Measurements from ENCODE around the gene MEG3. TPM values are rescaled to one million over a fixed set of nuclear protein-coding genes. Genes with fewer than 3 reads are reported as not detected.
A peak's percentile ranks its signal among the peaks of the same experiment; 100 is the strongest.

MEG3 gene
- total and polyA plus RNA-seq, 5 experiments from 2014 or later = not detected

DNA sequence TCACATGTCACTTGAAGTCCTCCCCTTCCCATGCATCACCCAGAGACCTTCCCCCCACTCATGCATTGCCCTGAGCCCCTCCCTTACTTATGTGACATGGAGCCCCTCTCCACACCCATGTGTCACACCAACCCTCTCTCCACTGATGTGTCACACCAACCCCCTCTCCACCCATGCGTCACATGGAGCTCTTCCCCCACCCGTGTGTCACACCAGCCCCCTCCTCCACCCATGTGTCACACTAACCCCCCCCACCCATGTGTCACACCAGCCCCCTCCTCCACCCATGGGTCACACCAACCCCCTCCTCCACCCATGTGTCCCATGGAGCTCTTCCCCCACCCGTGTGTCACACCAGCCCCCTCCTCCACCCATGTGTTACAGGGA, 47.2 kb downstream of the MEG3 start:
- H3K9me3 Mint-ChIP-seq = peaks cover 0 to under 1% (median 0%) of the 10 kb centered on the region in 9 donors
- no peak overlapping the region for H3K27ac Mint-ChIP-seq
- no peak overlapping the region for H3K4me3 Mint-ChIP-seq
- peaks cover 2 to 18% (median 9%) of the 10 kb centered on the region in 5 donors for H3K27me3 Mint-ChIP-seq
- POLR2A ChIA-PET = no interaction called here
- ATAC-seq = no peak
- no peaks in the 10 kb centered on the region for H3K36me3 Mint-ChIP-seq
- DNase-seq = peak in 1 of 10 donors; percentile 10
- H3K4me1 Mint-ChIP-seq = peaks cover 0 to 7% (median 0%) of the 10 kb centered on the region in 4 donors

- DNase-seq (peak in 1 of 10 donors; percentile 45), ATAC-seq (no peak)
- no peak overlapping the region for H3K27ac Mint-ChIP-seq
- H3K36me3 Mint-ChIP-seq = no peaks in the 10 kb centered on the region
- no peak overlapping the region for H3K4me3 Mint-ChIP-seq
- peaks cover 0 to 7% (median 0%) of the 10 kb centered on the region in 4 donors for H3K4me1 Mint-ChIP-seq
- H3K9me3 Mint-ChIP-seq = peaks cover 0 to 1% (median 0%) of the 10 kb centered on the region in 9 donors
- peaks cover 2 to 28% (median 11%) of the 10 kb centered on the region in 5 donors for H3K27me3 Mint-ChIP-seq
- POLR2A ChIA-PET = no interaction called here
Observed at GRCh38 chr14:100874051-100874410, 48.1 kb downstream of the MEG3 start.

DNA sequence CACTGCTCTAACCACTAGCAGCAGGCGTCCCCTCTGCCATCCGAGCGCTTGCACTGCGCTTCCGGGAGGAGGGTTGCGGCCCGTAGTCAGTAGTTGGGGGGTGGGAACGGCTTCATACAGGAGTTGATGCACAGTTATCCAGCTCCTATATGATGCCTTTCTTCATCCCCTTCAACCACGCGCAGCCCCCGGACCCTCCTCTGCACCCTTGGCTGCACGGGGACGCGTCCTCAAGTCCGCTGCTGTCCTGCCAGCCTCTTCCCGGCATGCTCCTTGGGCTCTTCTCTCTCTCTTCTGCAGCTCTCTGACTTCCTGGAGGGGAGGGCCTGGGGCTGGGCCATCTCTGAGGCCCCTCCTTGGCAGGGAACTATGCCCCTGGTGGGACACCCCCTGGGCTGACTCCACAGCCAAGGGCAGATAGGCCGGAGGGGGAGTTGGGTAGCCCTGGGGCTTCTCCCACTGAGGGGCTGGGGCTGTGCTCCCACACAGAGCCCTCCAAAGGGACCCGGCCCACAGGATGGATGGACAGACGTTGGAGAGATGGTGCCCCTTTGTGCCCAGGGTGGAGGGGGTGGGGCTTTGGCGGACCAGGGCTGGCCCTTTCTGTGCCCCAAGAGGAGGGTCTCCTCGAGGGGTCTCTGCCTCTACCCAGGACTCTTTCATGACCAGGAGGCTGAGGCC, 48.6 kb downstream of the MEG3 start:
- Mint-ChIP-seq H3K36me3 (no peaks in the 10 kb centered on the region), H3K9me3 (peaks cover 0 to 1% (median 0%) of the 10 kb centered on the region in 9 donors), H3K27me3 (peaks cover 2 to 32% (median 11%) of the 10 kb centered on the region in 5 donors), H3K27ac (no peak overlapping the region), H3K4me1 (peaks cover 0 to 7% (median 0%) of the 10 kb centered on the region in 4 donors), H3K4me3 (no peak overlapping the region)
- no peak for ATAC-seq
- POLR2A ChIA-PET = no interaction called here
- DNase-seq = peak in 1 of 10 donors; percentile 55

DNA sequence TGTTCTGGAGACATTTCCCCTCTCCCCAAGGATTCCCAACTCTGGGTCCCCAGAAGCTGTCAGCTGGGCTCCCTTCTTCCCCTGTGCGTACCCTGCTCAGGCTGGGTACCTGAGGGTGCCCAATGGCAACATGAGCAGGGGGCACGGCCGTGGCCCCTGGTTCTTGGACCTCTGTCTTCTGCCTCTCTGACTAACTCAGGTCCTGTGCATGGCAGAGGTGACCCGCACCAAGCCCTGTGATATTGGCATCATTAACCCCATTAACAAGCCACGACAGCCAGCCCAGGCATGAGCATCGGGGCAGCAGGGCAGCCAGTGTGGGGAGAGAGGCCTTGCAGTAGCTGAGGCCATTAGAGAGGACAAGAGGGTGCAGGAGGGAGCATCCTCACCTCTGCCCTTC, 49.2 kb downstream of the MEG3 start:
- H3K4me1 Mint-ChIP-seq = peaks cover 0 to 7% (median 0%) of the 10 kb centered on the region in 4 donors
- DNase-seq (no peak), ATAC-seq (no peak)
- POLR2A ChIA-PET = no interaction called here
- H3K4me3 Mint-ChIP-seq = no peak overlapping the region
- peaks cover 0 to 1% (median 0%) of the 10 kb centered on the region in 9 donors for H3K9me3 Mint-ChIP-seq
- H3K27ac Mint-ChIP-seq = no peak overlapping the region
- peaks cover 2 to 34% (median 11%) of the 10 kb centered on the region in 5 donors for H3K27me3 Mint-ChIP-seq
- H3K36me3 Mint-ChIP-seq = no peaks in the 10 kb centered on the region

GRCh38 chr14:100875861-100876590, 50.1 kb downstream of the MEG3 start:
- POLR2A ChIA-PET = no interaction called here
- DNase-seq (peak in 1 of 10 donors; percentile 34), ATAC-seq (no peak)
- H3K27ac Mint-ChIP-seq = no peak overlapping the region
- peaks cover 2 to 34% (median 14%) of the 10 kb centered on the region in 5 donors for H3K27me3 Mint-ChIP-seq
- peaks cover 0 to 8% (median 0%) of the 10 kb centered on the region in 4 donors for H3K4me1 Mint-ChIP-seq
- no peaks in the 10 kb centered on the region for H3K36me3 Mint-ChIP-seq
- peaks cover 0 to 4% (median 0%) of the 10 kb centered on the region in 9 donors for H3K9me3 Mint-ChIP-seq
- no peak overlapping the region for H3K4me3 Mint-ChIP-seq

DNA sequence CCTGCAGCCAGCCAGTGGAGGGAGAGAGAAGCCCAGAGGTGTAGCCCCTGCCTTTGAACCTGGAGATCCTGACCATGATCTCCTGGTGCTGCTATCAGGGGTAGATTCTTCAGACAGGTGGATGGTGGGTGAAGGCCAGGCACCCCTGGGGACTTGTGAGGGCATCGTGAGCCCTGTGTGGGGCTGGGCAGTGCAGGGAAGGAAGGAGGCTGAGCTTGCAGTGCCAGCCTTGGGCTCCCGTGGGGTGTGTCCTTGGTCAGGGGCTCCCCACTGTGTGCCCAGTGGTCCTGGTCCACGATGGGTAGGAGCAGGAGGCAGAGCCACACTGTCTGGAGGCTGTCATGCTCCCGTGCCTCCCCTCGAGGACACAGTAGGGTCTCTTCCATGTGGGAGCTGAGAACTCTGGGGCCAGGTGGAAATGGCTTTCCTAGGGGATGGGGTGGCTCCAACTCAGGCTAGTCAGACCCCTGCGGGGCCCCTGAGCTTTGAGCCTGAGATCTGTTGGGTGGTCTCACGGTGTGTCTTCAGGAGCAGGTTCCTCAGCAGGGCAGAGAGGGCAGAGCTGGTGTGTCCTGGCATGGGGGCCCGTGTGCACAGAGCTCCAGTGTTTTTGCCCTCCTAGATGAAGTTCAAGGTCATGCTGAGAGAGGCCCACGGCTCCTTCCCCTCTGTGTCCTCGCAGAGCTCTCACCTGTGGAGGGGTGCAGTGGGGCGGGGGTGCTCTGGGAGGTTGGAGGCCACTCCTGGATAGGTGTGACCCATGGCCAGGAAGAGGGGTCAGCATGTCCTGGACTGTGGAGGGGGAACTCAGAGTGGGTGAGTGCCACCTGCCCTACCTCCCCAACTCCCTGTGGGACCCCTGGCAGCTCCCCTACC, 52.6 kb downstream of the MEG3 start:
- POLR2A ChIA-PET = no interaction called here
- H3K27me3 Mint-ChIP-seq = peaks cover 2 to 34% (median 14%) of the 10 kb centered on the region in 5 donors

DNA sequence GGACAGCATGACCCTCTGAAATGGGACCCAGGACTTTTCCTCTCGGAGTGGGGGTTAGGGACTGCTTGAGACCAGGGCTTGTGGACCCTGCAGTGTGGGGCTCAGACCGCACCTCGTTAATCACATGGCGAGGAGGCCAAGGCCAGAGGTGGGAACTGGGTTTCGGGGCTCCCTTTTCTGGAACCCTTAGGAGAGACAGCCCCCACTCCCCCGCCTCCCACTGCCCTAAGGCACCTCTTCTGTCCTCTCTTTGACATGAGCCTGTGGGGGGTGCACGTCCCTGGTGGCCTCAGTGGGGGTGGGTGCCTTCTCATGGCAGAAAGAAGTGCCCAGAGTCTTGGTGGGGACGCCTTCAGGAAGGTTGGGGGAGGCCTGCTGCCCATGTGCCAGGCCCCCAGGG, 53.3 kb downstream of the MEG3 start:
- POLR2A ChIA-PET = no interaction called here
- peaks cover 2 to 34% (median 14%) of the 10 kb centered on the region in 5 donors for H3K27me3 Mint-ChIP-seq

More for the DNA sequence above, 52.6 kb downstream of the MEG3 start:
- Mint-ChIP-seq H3K4me3 (no peak overlapping the region), H3K27ac (no peak overlapping the region), H3K9me3 (peaks cover 0 to 6% (median 0%) of the 10 kb centered on the region in 9 donors), H3K36me3 (no peaks in the 10 kb centered on the region), H3K4me1 (peaks cover 0 to 3% (median 0%) of the 10 kb centered on the region in 4 donors)
- DNase-seq = peak in 1 of 10 donors; percentile 50
- ATAC-seq = no peak

GRCh38 chr14:100879782-100880181, 53.9 kb downstream of the MEG3 start:
- Mint-ChIP-seq H3K4me3 (no peak overlapping the region), H3K36me3 (no peaks in the 10 kb centered on the region), H3K4me1 (peaks cover 0 to 2% (median 0%) of the 10 kb centered on the region in 4 donors), H3K27ac (no peak overlapping the region), H3K9me3 (peaks cover 0 to 10% (median 0%) of the 10 kb centered on the region in 9 donors), H3K27me3 (peaks cover 2 to 34% (median 14%) of the 10 kb centered on the region in 5 donors)
- no peak for ATAC-seq
- POLR2A ChIA-PET = no interaction called here
- DNase-seq = peak in 1 of 10 donors; percentile 45

More for the DNA sequence above, 53.3 kb downstream of the MEG3 start:
- Mint-ChIP-seq H3K4me1 (peaks cover 0 to 2% (median 0%) of the 10 kb centered on the region in 4 donors), H3K4me3 (no peak overlapping the region), H3K36me3 (no peaks in the 10 kb centered on the region), H3K27ac (no peak overlapping the region), H3K9me3 (peaks cover 0 to 8% (median 0%) of the 10 kb centered on the region in 9 donors)
- no peak for ATAC-seq
- no peak for DNase-seq

- Mint-ChIP-seq H3K4me1 (peaks cover 0 to 2% (median 0%) of the 10 kb centered on the region in 4 donors), H3K27ac (peak overlapping the region in 1 of 10 donors; percentile 46), H3K36me3 (no peaks in the 10 kb centered on the region), H3K27me3 (peaks cover 2 to 29% (median 18%) of the 10 kb centered on the region in 5 donors), H3K9me3 (peaks cover 0 to 10% (median 0%) of the 10 kb centered on the region in 9 donors), H3K4me3 (no peak overlapping the region)
- ATAC-seq = no peak
- POLR2A ChIA-PET = no interaction called here
- DNase-seq = peak in 1 of 10 donors; percentile 41
Observed at GRCh38 chr14:100880271-100881101, 54.6 kb downstream of the MEG3 start.

- Mint-ChIP-seq H3K4me3 (no peak overlapping the region), H3K27ac (no peak overlapping the region), H3K9me3 (peaks cover 0 to 10% (median 0%) of the 10 kb centered on the region in 9 donors), H3K27me3 (peaks cover 2 to 26% (median 25%) of the 10 kb centered on the region in 5 donors), H3K36me3 (no peaks in the 10 kb centered on the region), H3K4me1 (peaks cover 0 to 2% (median 0%) of the 10 kb centered on the region in 4 donors)
- DNase-seq (peak in 1 of 10 donors; percentile 36), ATAC-seq (no peak)
- POLR2A ChIA-PET = no interaction called here
Observed at GRCh38 chr14:100881211-100882025, 55.5 kb downstream of the MEG3 start.
